SK-N-SH treated with all-trans-retinoic acid at 6 μM for 48 hours (cell line): ENCODE results near the gene TSHZ2.

Experiments
- ARNTL ChIP-seq: fragments of 450-650 bp; formaldehyde crosslinking; IDR thresholded peaks from 2 replicates; pipeline ENCODE4 v1.5.0; 2020; ENCODE audit warnings: low read depth, mild to moderate bottlenecking, moderate library complexity, borderline replicate concordance
- BACH2 ChIP-seq: fragments of 250-450 bp; sonication (Bioruptor Pico); IDR thresholded peaks from 2 replicates; pipeline ENCODE4 v1.9.0; 2021; ENCODE audit warnings: mild to moderate bottlenecking, borderline replicate concordance
- CSDC2 ChIP-seq: fragments of 250-450 bp; sonication (Bioruptor Pico); IDR thresholded peaks from 2 replicates; pipeline ENCODE4 v1.5.0; 2020; ENCODE audit warnings: mild to moderate bottlenecking, moderate library complexity
- ISL1 ChIP-seq: fragments of 250-450 bp; sonication (Bioruptor Pico); IDR thresholded peaks from 2 replicates; pipeline ENCODE4 v2.1.2; 2022; ENCODE audit warnings: mild to moderate bottlenecking, moderate library complexity
- PATZ1 ChIP-seq: fragments of 250-450 bp; sonication (Bioruptor Pico); IDR thresholded peaks from 2 replicates; pipeline ENCODE4 v1.8.0; 2020; ENCODE audit warnings: mild to moderate bottlenecking, moderate library complexity, borderline replicate concordance
- POU6F1 ChIP-seq: fragments of 250-450 bp; sonication (Bioruptor Pico); IDR thresholded peaks from 2 replicates; pipeline ENCODE4 v1.8.0; 2021; ENCODE audit warnings: low read depth, mild to moderate bottlenecking, moderate library complexity, borderline replicate concordance
- SNAI2 ChIP-seq: fragments of 250-450 bp; sonication (Bioruptor Pico); IDR thresholded peaks from 2 replicates; pipeline ENCODE4 v1.5.0; 2020; ENCODE audit warnings: mild to moderate bottlenecking, moderate library complexity
- TOX ChIP-seq: fragments of 250-450 bp; sonication (Bioruptor Pico); IDR thresholded peaks from 2 replicates; pipeline ENCODE4 v1.8.0; 2021; ENCODE audit warnings: mild to moderate bottlenecking, moderate library complexity, borderline replicate concordance
- ZFP30 ChIP-seq: fragments of 450-650 bp; formaldehyde crosslinking; IDR thresholded peaks from 2 replicates; pipeline ENCODE4 v1.5.0; 2022; ENCODE audit warnings: mild to moderate bottlenecking, moderate library complexity
- ZNF565 ChIP-seq: fragments of 450-650 bp; formaldehyde crosslinking; conservative IDR thresholded peaks from 2 replicates; pipeline ENCODE4 v1.5.0; 2020; ENCODE audit warnings: low read depth, mild to moderate bottlenecking, moderate library complexity

- TF ChIP-seq PATZ1 (CRISPR knock-in tag) (no peak), POU6F1 (CRISPR knock-in tag) (no peak), TOX (CRISPR knock-in tag) (no peak), ZNF565 (CRISPR knock-in tag) (no peak), CSDC2 (CRISPR knock-in tag) (no peak), ARNTL (CRISPR knock-in tag) (no peak), SNAI2 (CRISPR knock-in tag) (no peak), ZFP30 (CRISPR knock-in tag) (no peak), BACH2 (CRISPR knock-in tag) (no peak), ISL1 (CRISPR knock-in tag) (no peak)
Measured at GRCh38 chr20:53306192-53306805, 334.1 kb downstream of the TSHZ2 start.
